ENCODE measurements around the gene HOXC10.

The HOXC10 gene

GRCh38 chr12:54022960-54023884 lies 38.3 kb downstream of the HOXC10 start:
- Histone ChIP-seq H3K9ac (ENCODE audit: low read depth, low read length) (no peak overlapping the region), H3K9me3 (ENCODE audit: control insufficient read depth, insufficient read depth, low read length) (no peaks in the 10 kb centered on the region), H3K27me3 (ENCODE audit: control insufficient read depth, insufficient read depth, low read length) (peaks cover 98% of the 10 kb centered on the region), H3K36me3 (ENCODE audit: control insufficient read depth, insufficient read depth, low read length) (no peaks in the 10 kb centered on the region), H3K4me1 (ENCODE audit: control insufficient read depth, insufficient read depth, low read length) (no peaks in the 10 kb centered on the region), H3K4me3 (ENCODE audit: low read depth, low read length) (peak overlapping the region; percentile 11)

- H3K9me3 ChIP-seq (ENCODE audit: control insufficient read depth, insufficient read depth, low read length): no peaks in the 10 kb centered on the region
- no peaks in the 10 kb centered on the region for H3K36me3 ChIP-seq (ENCODE audit: control insufficient read depth, insufficient read depth, low read length)
- H3K9ac ChIP-seq (ENCODE audit: low read depth, low read length): no peak overlapping the region
- H3K4me1 ChIP-seq (ENCODE audit: control insufficient read depth, insufficient read depth, low read length): no peaks in the 10 kb centered on the region
- H3K27me3 ChIP-seq (ENCODE audit: control insufficient read depth, insufficient read depth, low read length): peaks cover 100% of the 10 kb centered on the region
- H3K4me3 ChIP-seq (ENCODE audit: low read depth, low read length): no peak overlapping the region
Measured at GRCh38 chr12:54024127-54024526, 39.2 kb downstream of the HOXC10 start.

- peaks cover 100% of the 10 kb centered on the region for H3K27me3 ChIP-seq (ENCODE audit: control insufficient read depth, insufficient read depth, low read length)
- H3K9me3 ChIP-seq (ENCODE audit: control insufficient read depth, insufficient read depth, low read length): no peaks in the 10 kb centered on the region
- H3K36me3 ChIP-seq (ENCODE audit: control insufficient read depth, insufficient read depth, low read length): no peaks in the 10 kb centered on the region
- H3K9ac ChIP-seq (ENCODE audit: low read depth, low read length): no peak overlapping the region
- H3K4me3 ChIP-seq (ENCODE audit: low read depth, low read length): peak overlapping the region; percentile 18
- H3K4me1 ChIP-seq (ENCODE audit: control insufficient read depth, insufficient read depth, low read length): no peaks in the 10 kb centered on the region
Measured at GRCh38 chr12:54024581-54025305, 39.8 kb downstream of the HOXC10 start.

- Histone ChIP-seq H3K4me3 (ENCODE audit: low read depth, low read length) (no peak overlapping the region), H3K4me1 (ENCODE audit: control insufficient read depth, insufficient read depth, low read length) (no peaks in the 10 kb centered on the region), H3K27me3 (ENCODE audit: control insufficient read depth, insufficient read depth, low read length) (peaks cover 100% of the 10 kb centered on the region), H3K9me3 (ENCODE audit: control insufficient read depth, insufficient read depth, low read length) (no peaks in the 10 kb centered on the region), H3K36me3 (ENCODE audit: control insufficient read depth, insufficient read depth, low read length) (no peaks in the 10 kb centered on the region), H3K9ac (ENCODE audit: low read depth, low read length) (no peak overlapping the region)
Measured at GRCh38 chr12:54025499-54026405, 40.8 kb downstream of the HOXC10 start.

DNA sequence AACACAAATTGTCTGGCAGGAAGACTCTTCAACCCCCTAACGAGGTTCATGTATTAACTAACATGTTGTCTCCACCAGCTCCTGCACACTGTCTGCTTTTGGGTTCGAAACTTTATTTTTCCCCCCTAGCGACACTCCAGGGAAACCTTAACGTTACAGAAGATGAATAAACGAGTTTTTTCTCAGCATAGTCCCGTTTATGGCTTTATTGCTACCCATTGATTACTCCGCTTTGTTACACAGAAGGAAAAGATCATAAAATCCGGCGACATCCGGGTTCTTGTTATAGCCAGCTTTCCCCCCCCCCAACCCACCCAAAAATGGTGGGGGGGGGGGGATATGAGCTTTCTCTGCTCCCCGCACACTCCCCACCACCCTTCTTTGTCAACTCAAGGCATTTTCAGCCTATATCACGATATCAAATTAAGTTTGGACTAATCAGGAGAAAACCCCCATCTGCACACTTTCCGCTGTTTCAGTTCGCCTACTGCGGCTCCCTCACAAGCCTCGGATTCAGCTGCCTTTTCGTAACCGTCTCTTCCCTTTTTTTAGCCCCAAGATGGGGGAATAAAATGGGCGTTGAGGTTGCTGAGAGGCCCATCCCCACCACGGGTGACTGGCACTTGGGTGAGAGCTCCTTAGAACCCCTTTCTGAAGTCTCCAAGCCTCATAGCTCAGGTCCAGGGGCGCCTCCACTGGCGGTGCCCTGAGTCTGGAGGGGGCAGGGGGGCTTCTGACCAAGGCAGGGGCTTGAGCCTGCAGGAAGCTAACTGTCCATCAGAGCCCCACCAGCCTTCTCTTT lies 41.9 kb downstream of the HOXC10 start:
- Histone ChIP-seq H3K9me3 (ENCODE audit: control insufficient read depth, insufficient read depth, low read length) (no peaks in the 10 kb centered on the region), H3K36me3 (ENCODE audit: control insufficient read depth, insufficient read depth, low read length) (no peaks in the 10 kb centered on the region), H3K9ac (ENCODE audit: low read depth, low read length) (no peak overlapping the region), H3K4me3 (ENCODE audit: low read depth, low read length) (peak overlapping the region; percentile 18), H3K4me1 (ENCODE audit: control insufficient read depth, insufficient read depth, low read length) (no peaks in the 10 kb centered on the region), H3K27me3 (ENCODE audit: control insufficient read depth, insufficient read depth, low read length) (peaks cover 100% of the 10 kb centered on the region)

- Histone ChIP-seq H3K27me3 (ENCODE audit: control insufficient read depth, insufficient read depth, low read length) (peaks cover 100% of the 10 kb centered on the region), H3K9me3 (ENCODE audit: control insufficient read depth, insufficient read depth, low read length) (no peaks in the 10 kb centered on the region), H3K36me3 (ENCODE audit: control insufficient read depth, insufficient read depth, low read length) (no peaks in the 10 kb centered on the region), H3K9ac (ENCODE audit: low read depth, low read length) (no peak overlapping the region), H3K4me1 (ENCODE audit: control insufficient read depth, insufficient read depth, low read length) (no peaks in the 10 kb centered on the region), H3K4me3 (ENCODE audit: low read depth, low read length) (peak overlapping the region; percentile 18)
Measured at GRCh38 chr12:54027442-54027786, 42.5 kb downstream of the HOXC10 start.

DNA sequence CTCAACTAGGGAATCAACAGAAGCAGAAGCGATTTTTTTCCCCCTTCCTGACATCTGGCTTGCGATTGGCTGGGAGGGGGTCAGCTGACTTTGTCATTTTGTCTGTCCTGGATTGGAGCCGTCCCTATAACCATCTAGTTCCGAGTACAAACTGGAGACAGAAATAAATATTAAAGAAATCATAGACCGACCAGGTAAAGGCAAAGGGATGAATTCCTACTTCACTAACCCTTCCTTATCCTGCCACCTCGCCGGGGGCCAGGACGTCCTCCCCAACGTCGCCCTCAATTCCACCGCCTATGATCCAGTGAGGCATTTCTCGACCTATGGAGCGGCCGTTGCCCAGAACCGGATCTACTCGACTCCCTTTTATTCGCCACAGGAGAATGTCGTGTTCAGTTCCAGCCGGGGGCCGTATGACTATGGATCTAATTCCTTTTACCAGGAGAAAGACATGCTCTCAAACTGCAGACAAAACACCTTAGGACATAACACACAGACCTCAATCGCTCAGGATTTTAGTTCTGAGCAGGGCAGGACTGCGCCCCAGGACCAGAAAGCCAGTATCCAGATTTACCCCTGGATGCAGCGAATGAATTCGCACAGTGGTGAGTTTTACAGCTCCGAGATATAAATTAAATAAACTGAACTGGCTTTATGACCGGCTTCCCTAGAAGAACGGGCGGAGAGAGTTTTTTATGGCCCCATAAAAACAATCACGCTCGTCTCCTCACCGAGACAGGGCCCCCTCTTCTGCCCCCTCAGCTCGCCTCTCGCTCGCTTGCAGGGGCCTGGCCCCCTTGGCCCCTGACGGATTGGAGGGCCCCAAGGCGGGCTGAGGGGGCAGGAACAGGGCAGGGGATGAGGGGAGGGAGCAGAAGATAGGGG lies 43.6 kb downstream of the HOXC10 start, which contains the start of gene HOXC6:
HOXC6 (plus strand) TSS at position 127 of the 888 bp plus-strand sequence; CDS start at position 209, 82 bp downstream.
- Histone ChIP-seq H3K4me3 (ENCODE audit: low read depth, low read length) (peak within 1 kb of the TSS; percentile 18), H3K9me3 (ENCODE audit: control insufficient read depth, insufficient read depth, low read length) (no peaks in the 10 kb centered on the region), H3K36me3 (ENCODE audit: control insufficient read depth, insufficient read depth, low read length) (no peaks in the 10 kb centered on the region), H3K27me3 (ENCODE audit: control insufficient read depth, insufficient read depth, low read length) (peaks cover 100% of the 10 kb centered on the region), H3K9ac (ENCODE audit: low read depth, low read length) (no peak within 1 kb of the TSS), H3K4me1 (ENCODE audit: control insufficient read depth, insufficient read depth, low read length) (peaks cover 2% of the 10 kb centered on the region)

DNA sequence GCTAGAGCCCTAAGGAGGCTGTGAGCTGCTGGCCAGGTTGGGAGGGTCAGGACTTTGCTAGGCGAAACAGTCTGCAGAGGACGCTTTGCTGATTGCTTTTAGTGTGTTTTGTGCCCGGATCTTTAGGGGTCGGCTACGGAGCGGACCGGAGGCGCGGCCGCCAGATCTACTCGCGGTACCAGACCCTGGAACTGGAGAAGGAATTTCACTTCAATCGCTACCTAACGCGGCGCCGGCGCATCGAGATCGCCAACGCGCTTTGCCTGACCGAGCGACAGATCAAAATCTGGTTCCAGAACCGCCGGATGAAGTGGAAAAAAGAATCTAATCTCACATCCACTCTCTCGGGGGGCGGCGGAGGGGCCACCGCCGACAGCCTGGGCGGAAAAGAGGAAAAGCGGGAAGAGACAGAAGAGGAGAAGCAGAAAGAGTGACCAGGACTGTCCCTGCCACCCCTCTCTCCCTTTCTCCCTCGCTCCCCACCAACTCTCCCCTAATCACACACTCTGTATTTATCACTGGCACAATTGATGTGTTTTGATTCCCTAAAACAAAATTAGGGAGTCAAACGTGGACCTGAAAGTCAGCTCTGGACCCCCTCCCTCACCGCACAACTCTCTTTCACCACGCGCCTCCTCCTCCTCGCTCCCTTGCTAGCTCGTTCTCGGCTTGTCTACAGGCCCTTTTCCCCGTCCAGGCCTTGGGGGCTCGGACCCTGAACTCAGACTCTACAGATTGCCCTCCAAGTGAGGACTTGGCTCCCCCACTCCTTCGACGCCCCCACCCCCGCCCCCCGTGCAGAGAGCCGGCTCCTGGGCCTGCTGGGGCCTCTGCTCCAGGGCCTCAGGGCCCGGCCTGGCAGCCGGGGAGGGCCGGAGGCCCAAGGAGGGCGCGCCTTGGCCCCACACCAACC lies 44.8 kb downstream of the HOXC10 start:
- H3K4me1 ChIP-seq (ENCODE audit: control insufficient read depth, insufficient read depth, low read length): peaks cover 2% of the 10 kb centered on the region
- no peaks in the 10 kb centered on the region for H3K9me3 ChIP-seq (ENCODE audit: control insufficient read depth, insufficient read depth, low read length)
- peaks cover 100% of the 10 kb centered on the region for H3K27me3 ChIP-seq (ENCODE audit: control insufficient read depth, insufficient read depth, low read length)
- peak overlapping the region; percentile 23 for H3K4me3 ChIP-seq (ENCODE audit: low read depth, low read length)
- H3K9ac ChIP-seq (ENCODE audit: low read depth, low read length): no peak overlapping the region
- H3K36me3 ChIP-seq (ENCODE audit: control insufficient read depth, insufficient read depth, low read length): no peaks in the 10 kb centered on the region

GRCh38 chr12:54030442-54030801 lies 45.5 kb downstream of the HOXC10 start:
- no peak overlapping the region for H3K4me3 ChIP-seq (ENCODE audit: low read depth, low read length)
- H3K9me3 ChIP-seq (ENCODE audit: control insufficient read depth, insufficient read depth, low read length): no peaks in the 10 kb centered on the region
- H3K4me1 ChIP-seq (ENCODE audit: control insufficient read depth, insufficient read depth, low read length): peaks cover 2% of the 10 kb centered on the region
- peaks cover 100% of the 10 kb centered on the region for H3K27me3 ChIP-seq (ENCODE audit: control insufficient read depth, insufficient read depth, low read length)
- no peaks in the 10 kb centered on the region for H3K36me3 ChIP-seq (ENCODE audit: control insufficient read depth, insufficient read depth, low read length)
- H3K9ac ChIP-seq (ENCODE audit: low read depth, low read length): no peak overlapping the region

Data from iPS-15b (cell line).